A673 (cell line): ENCODE measurements around the gene UBE2K. TPM values are rescaled to one million over a fixed set of nuclear protein-coding genes. Genes with fewer than 3 reads are reported as not detected.
"Not testable (repeated sequence)": the region's sequence is repeated elsewhere in the genome, so short reads cannot be mapped to it uniquely, and the experiment has no call there.

Experiments
- BruUV-seq: library from RNA; stranded (reverse); fragments of 400-500 nt; replicated peaks from 2 replicates; lab custom pipeline; 2021; lab: Mats Ljungman, UMichigan
- CTCF ChIA-PET: fragments of 300-600 bp; sonication (Branson Sonifier 250); formaldehyde crosslinking; loops from one replicate; lab custom pipeline; 2022; ENCODE audit warnings: antibody characterized with exemption; lab: Charles Lee
- POLR2A ChIA-PET: fragments of 300-600 bp; sonication (Branson Sonifier 250); formaldehyde crosslinking; loops from one replicate; lab custom pipeline; 2022; ENCODE audit warnings: antibody characterized with exemption; ENCODE audit not compliant: low non-redundant PET; lab: Charles Lee
- DNase-seq: peaks from one replicate; pipeline ENCODE4 v3.0.0-alpha.2; 2015; ENCODE audit warnings: low spot score
- H3K27ac ChIP-seq: fragments of 200-600 bp; sonication (generic); 2 replicates; pipeline ENCODE4 v1.5.1; 2016; ENCODE audit warnings: mixed run types, low read depth, mild to moderate bottlenecking, mixed read lengths, antibody characterized with exemption, low read length; ENCODE audit not compliant: poor library complexity, severe bottlenecking
- H3K27me3 ChIP-seq: fragments of 200-600 bp; sonication (generic); replicated peaks from 2 replicates; pipeline ENCODE4 v1.6.1; 2017; ENCODE audit warnings: mixed run types, low read depth, mild to moderate bottlenecking, mixed read lengths, antibody characterized with exemption, low read length; ENCODE audit not compliant: insufficient read depth, poor library complexity
- H3K36me3 ChIP-seq: fragments of 200-600 bp; sonication (generic); 2 replicates; pipeline ENCODE4 v1.6.1; 2016; ENCODE audit warnings: mixed run types, mild to moderate bottlenecking, mixed read lengths, antibody characterized with exemption, low read length; ENCODE audit not compliant: insufficient read depth, poor library complexity, severe bottlenecking
- H3K4me1 ChIP-seq: fragments of 200-600 bp; sonication (generic); 2 replicates; pipeline ENCODE4 v1.6.1; 2017; ENCODE audit warnings: mixed run types, mild to moderate bottlenecking, mixed read lengths, antibody characterized with exemption, low read length; ENCODE audit not compliant: insufficient read depth, poor library complexity, severe bottlenecking
- H3K4me3 ChIP-seq: fragments of 200-600 bp; sonication (generic); 2 replicates; pipeline ENCODE4 v1.5.1; 2016; ENCODE audit warnings: low read depth, mixed run types, mild to moderate bottlenecking, mixed read lengths, low read length; ENCODE audit not compliant: poor library complexity, severe bottlenecking
- H3K9me3 ChIP-seq: fragments of 200-600 bp; sonication (generic); 2 replicates; pipeline ENCODE4 v1.6.1; 2016; ENCODE audit warnings: mixed run types, low read depth, mild to moderate bottlenecking, mixed read lengths, antibody characterized with exemption, low read length; ENCODE audit not compliant: poor library complexity, severe bottlenecking
- EZH2 ChIP-seq: fragments of 200-600 bp; sonication (generic); IDR thresholded peaks from 2 replicates; pipeline ENCODE4 v1.6.1; 2017; ENCODE audit warnings: borderline replicate concordance, low read depth, mild to moderate bottlenecking, mixed read lengths, antibody characterized with exemption, low read length; ENCODE audit not compliant: poor library complexity, severe bottlenecking
- intact Hi-C: fragments of 100-400 bp; cut with micrococcal nuclease; formaldehyde crosslinking; loops from one replicate; pipeline ENCODE4 v1.10.0; 2022; ENCODE audit not compliant: unreplicated experiment
- total RNA-seq: library from RNA; stranded (reverse); gene quantifications from 2 replicates; pipeline ENCODE4 v1.2.3, GENCODE V29; 2021
- TF ChIP-seq, protein P1 (sequence below): fragments of 300-800, 200-600 bp; sonication (generic); conservative IDR thresholded peaks from 2 replicates; pipeline ENCODE4 v1.5.1; 2017; ENCODE audit warnings: low read depth, mild to moderate bottlenecking, antibody characterized with exemption, low read length, moderate library complexity, mixed read lengths

Gene UBE2K
- total RNA-seq, 1 experiment from 2014 or later, result 137 TPM

DNA sequence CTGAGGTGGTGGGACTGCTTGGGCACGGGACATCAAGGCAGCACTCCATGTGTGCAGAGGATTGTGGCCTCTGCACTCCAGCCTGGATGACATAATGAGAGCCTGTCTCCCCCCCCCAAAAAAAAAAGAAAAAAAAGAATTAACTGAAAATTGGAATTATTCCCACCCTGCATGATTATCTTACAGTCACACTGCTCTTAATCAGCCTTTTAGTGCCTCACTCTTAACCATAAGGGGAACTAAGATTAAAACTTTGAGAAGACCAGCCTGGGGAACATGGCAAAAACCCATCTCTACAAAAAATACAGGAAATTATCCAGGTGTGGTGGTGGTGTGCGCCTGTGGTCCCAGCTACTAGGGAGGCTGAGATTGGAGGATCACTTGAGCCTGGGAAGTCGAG lies 94.6 kb downstream of the UBE2K start:
- Histone ChIP-seq H3K9me3 (no peaks in the 10 kb centered on the region), H3K4me1 (no peaks in the 10 kb centered on the region), H3K27me3 (no peaks in the 10 kb centered on the region), H3K36me3 (no peaks in the 10 kb centered on the region), H3K4me3 (no peak overlapping the region), H3K27ac (no peak overlapping the region)
- DNase-seq, result no peak
- TF ChIP-seq, protein P1, sequence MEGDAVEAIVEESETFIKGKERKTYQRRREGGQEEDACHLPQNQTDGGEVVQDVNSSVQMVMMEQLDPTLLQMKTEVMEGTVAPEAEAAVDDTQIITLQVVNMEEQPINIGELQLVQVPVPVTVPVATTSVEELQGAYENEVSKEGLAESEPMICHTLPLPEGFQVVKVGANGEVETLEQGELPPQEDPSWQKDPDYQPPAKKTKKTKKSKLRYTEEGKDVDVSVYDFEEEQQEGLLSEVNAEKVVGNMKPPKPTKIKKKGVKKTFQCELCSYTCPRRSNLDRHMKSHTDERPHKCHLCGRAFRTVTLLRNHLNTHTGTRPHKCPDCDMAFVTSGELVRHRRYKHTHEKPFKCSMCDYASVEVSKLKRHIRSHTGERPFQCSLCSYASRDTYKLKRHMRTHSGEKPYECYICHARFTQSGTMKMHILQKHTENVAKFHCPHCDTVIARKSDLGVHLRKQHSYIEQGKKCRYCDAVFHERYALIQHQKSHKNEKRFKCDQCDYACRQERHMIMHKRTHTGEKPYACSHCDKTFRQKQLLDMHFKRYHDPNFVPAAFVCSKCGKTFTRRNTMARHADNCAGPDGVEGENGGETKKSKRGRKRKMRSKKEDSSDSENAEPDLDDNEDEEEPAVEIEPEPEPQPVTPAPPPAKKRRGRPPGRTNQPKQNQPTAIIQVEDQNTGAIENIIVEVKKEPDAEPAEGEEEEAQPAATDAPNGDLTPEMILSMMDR, result no peak
- TF ChIP-seq EZH2, result no peak
- CTCF ChIA-PET, result no interaction called here
- intact Hi-C loops, result no loop called here
- POLR2A ChIA-PET, result no interaction called here
- BruUV-seq, result no TSS peak

DNA sequence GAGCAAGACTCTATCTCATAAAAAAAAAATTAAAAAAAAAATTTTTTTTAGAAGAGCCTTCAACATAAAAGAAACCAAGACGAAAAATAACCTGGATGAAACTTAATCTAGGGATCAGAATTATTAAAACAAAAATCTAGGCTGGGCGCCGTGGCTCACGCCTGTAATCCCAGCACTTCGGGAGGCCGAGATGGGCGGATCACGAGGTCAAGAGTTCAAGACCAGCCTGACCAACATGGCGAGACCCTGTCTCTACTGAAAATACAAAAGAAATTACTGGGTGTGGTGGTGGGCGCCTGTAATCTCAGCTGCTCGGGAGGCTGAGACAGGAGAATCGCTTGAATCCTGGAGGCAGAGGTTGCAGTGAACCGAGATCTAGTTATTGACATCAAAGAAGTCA lies 95.0 kb downstream of the UBE2K start:
- DNase-seq, H3K36me3 ChIP-seq, H3K4me3 ChIP-seq, H3K27me3 ChIP-seq, intact Hi-C loops, POLR2A ChIA-PET, H3K27ac ChIP-seq, H3K9me3 ChIP-seq, H3K4me1 ChIP-seq, BruUV-seq, CTCF ChIA-PET: not testable (repeated sequence)

DNA sequence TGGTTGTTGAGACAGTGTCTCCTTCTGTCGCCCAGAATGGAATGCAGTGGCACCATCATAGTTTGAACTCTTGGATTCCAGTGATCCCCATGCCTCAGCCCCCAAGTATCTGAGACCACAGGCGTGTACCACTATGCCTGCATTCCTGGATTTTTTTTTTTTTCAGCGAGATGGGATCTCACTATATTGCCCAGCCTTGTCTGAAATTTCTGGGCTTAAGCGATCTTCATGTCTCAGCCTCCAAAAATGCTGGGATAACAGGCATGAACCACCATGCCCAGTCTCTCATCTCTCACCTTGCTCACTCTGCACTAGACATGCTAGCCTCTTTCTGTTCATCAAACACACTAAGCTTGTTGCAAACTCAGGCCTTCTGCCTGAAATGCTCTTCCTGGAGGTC lies 104.1 kb downstream of the UBE2K start:
- no peaks in the 10 kb centered on the region for H3K27me3 ChIP-seq
- no peak overlapping the region for H3K27ac ChIP-seq
- no peaks in the 10 kb centered on the region for H3K36me3 ChIP-seq
- intact Hi-C loops, result no loop called here
- H3K4me1 ChIP-seq, result no peaks in the 10 kb centered on the region
- no TSS peak for BruUV-seq
- ChIA-PET POLR2A (no interaction called here), CTCF (no interaction called here)
- no peaks in the 10 kb centered on the region for H3K9me3 ChIP-seq
- H3K4me3 ChIP-seq, result no peak overlapping the region
- DNase-seq, result no peak
- no peak for TF ChIP-seq EZH2
- TF ChIP-seq, protein P1, result no peak

DNA sequence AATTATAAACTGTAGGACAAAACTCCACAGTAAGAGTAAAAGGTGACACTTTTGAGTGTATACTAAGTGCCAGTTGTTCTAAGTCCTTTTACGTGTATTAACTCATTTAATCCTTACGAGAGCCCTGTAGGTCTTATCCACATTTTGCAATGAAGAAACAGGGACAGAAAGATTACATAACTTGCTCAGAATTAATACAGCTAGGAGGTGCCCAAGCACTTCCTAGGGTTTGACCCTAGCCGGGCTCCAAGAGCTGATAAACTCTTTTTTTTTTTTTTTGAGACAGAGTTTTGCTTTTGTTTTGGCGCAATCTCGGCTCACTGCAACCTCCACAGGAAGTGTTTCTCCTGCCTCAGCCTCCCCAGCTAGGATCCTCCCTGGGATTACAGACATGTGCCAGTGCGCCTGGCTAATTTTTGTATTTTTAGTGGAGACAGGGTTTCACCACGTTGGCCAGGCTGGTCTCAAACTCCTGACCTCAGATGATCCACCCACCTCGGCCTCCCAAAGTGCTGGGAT lies 110.4 kb downstream of the UBE2K start:
- Histone ChIP-seq H3K27me3 (no peaks in the 10 kb centered on the region), H3K36me3 (no peaks in the 10 kb centered on the region), H3K4me3 (no peak overlapping the region), H3K27ac (no peak overlapping the region), H3K9me3 (no peaks in the 10 kb centered on the region), H3K4me1 (no peaks in the 10 kb centered on the region)
- TF ChIP-seq, protein P1, result no peak
- no peak for TF ChIP-seq EZH2
- intact Hi-C loops, result no loop called here
- ChIA-PET POLR2A (no interaction called here), CTCF (no interaction called here)
- no peak for DNase-seq
- no TSS peak for BruUV-seq
